SU-DHL-6 (cell line): ENCODE data around the gene CCL24.
"Not testable (repeated sequence)": the region's sequence is repeated elsewhere in the genome, so short reads cannot be mapped to it uniquely, and the experiment has no call there.

Experiments used
- H2AFZ ChIP-seq: fragments of 200-600 bp; sonication (generic); 2 replicates; pipeline ENCODE4 v1.6.1; 2014; ENCODE audit warnings: low read depth, mild to moderate bottlenecking, moderate library complexity, mixed read lengths, antibody characterized with exemption, low read length; ENCODE audit not compliant: severe bottlenecking
- H3F3A ChIP-seq: fragments of 200-600 bp; shearing (Covaris generic); 2 replicates; pipeline ENCODE4 v1.6.0; 2016; ENCODE audit warnings: antibody characterized with exemption, mild to moderate bottlenecking; ENCODE audit not compliant: insufficient read depth
- H3K27ac ChIP-seq: fragments of 200-600 bp; sonication (generic); 2 replicates; pipeline ENCODE4 v1.5.1; 2016; ENCODE audit warnings: low read depth, mild to moderate bottlenecking, low read length, moderate library complexity, mixed read lengths
- H3K27me3 ChIP-seq: fragments of 200-600 bp; sonication (generic), shearing (Covaris generic); 2 replicates; pipeline ENCODE4 v1.6.0; 2014; ENCODE audit warnings: mild to moderate bottlenecking, low read length
- H3K36me3 ChIP-seq: fragments of 200-600 bp; sonication (generic); 2 replicates; pipeline ENCODE4 v1.6.1; 2014; ENCODE audit warnings: mild to moderate bottlenecking, low read length, mixed read lengths
- H3K4me2 ChIP-seq: fragments of 300-600, 200-600 bp; shearing (Covaris generic), sonication (generic); 2 replicates; pipeline ENCODE4 v1.6.0; 2014; ENCODE audit warnings: low read length, low read depth, mild to moderate bottlenecking; ENCODE audit not compliant: poor library complexity, severe bottlenecking
- H3K4me3 ChIP-seq: fragments of 200-600 bp; sonication (generic); 2 replicates; pipeline ENCODE4 v1.5.1; 2014; ENCODE audit warnings: antibody characterized with exemption, low read length, mild to moderate bottlenecking, mixed read lengths; ENCODE audit not compliant: insufficient read depth, poor library complexity, severe bottlenecking
- H3K79me2 ChIP-seq: fragments of 200-600 bp; sonication (generic); 2 replicates; pipeline ENCODE4 v1.6.1; 2014; ENCODE audit warnings: mild to moderate bottlenecking, low read length, moderate library complexity; ENCODE audit not compliant: insufficient read depth
- H3K9ac ChIP-seq: fragments of 200-600 bp; sonication (generic); 2 replicates; pipeline ENCODE4 v1.7.0; 2014; ENCODE audit warnings: mild to moderate bottlenecking, low read length
- H3K9me2 ChIP-seq: fragments of 200-600 bp; sonication (generic); replicated peaks from 2 replicates; pipeline ENCODE4 v1.6.1; 2014; ENCODE audit warnings: low read length; ENCODE audit not compliant: insufficient read depth
- H3K9me3 ChIP-seq: fragments of 200-600 bp; sonication (generic); 2 replicates; pipeline ENCODE4 v1.6.1; 2014; ENCODE audit warnings: low read length, mixed read lengths; ENCODE audit not compliant: insufficient read depth
- H4K20me1 ChIP-seq: fragments of 200-600 bp; sonication (generic); 2 replicates; pipeline ENCODE4 v1.6.1; 2014; ENCODE audit warnings: low read depth, mild to moderate bottlenecking, antibody characterized with exemption, low read length, moderate library complexity, mixed read lengths
- CTCF ChIP-seq: fragments of 200-600 bp; sonication (generic); IDR thresholded peaks from one replicate; pipeline ENCODE4 v1.5.1; 2017; ENCODE audit warnings: antibody characterized with exemption, mild to moderate bottlenecking, low read length, moderate library complexity; ENCODE audit not compliant: insufficient read depth, poor library complexity, severe bottlenecking
- EZH2phosphoT487 ChIP-seq: fragments of 200-600 bp; sonication (generic), shearing (Covaris generic); conservative IDR thresholded peaks from 2 replicates; pipeline ENCODE4 v1.6.1; 2018; ENCODE audit warnings: mild to moderate bottlenecking, antibody characterized with exemption, low read length, moderate library complexity, mixed read lengths

Gene CCL24

GRCh38 chr7:75779516-75779915 lies 34.1 kb downstream of the CCL24 start:
- not testable (repeated sequence) for H3K27ac ChIP-seq, H2AFZ ChIP-seq, H3K9ac ChIP-seq

GRCh38 chr7:75779035-75779434 lies 34.6 kb downstream of the CCL24 start:
- H2AFZ ChIP-seq, H3K79me2 ChIP-seq, H4K20me1 ChIP-seq, H3K4me2 ChIP-seq, H3K27me3 ChIP-seq, H3K9me3 ChIP-seq, H3K4me3 ChIP-seq, H3K9ac ChIP-seq, H3K9me2 ChIP-seq, H3F3A ChIP-seq, H3K36me3 ChIP-seq, H3K27ac ChIP-seq: not testable (repeated sequence)

More at GRCh38 chr7:75779516-75779915, 34.1 kb downstream of the CCL24 start:
- not testable (repeated sequence) for H3K79me2 ChIP-seq, H3K9me3 ChIP-seq, H3K27me3 ChIP-seq, H3K4me3 ChIP-seq, H3K4me2 ChIP-seq, H3F3A ChIP-seq, H3K36me3 ChIP-seq, H3K9me2 ChIP-seq, H4K20me1 ChIP-seq

- peak overlapping the region; percentile 36 for H3K27ac ChIP-seq
- H3K9ac ChIP-seq: no peak overlapping the region
- H3K79me2 ChIP-seq: no peaks in the 10 kb centered on the region
- H4K20me1 ChIP-seq: no peaks in the 10 kb centered on the region
- no peaks in the 10 kb centered on the region for H3K9me3 ChIP-seq
- H3F3A ChIP-seq: peaks cover 6% of the 10 kb centered on the region; the same call in 1 of the 2 replicates
- H3K4me2 ChIP-seq: peak overlapping the region; percentile 32
- no peaks in the 10 kb centered on the region for H3K36me3 ChIP-seq
- H3K4me3 ChIP-seq: no peak overlapping the region
- no peaks in the 10 kb centered on the region for H3K27me3 ChIP-seq
- no peaks in the 10 kb centered on the region for H3K9me2 ChIP-seq
- H2AFZ ChIP-seq: no peak overlapping the region
- TF ChIP-seq EZH2phosphoT487: no peak
- TF ChIP-seq CTCF: no peak
Observed at GRCh38 chr7:75776295-75776971, 37.2 kb downstream of the CCL24 start.

- not testable (repeated sequence) for H2AFZ ChIP-seq, H3K4me3 ChIP-seq, H3F3A ChIP-seq, H4K20me1 ChIP-seq, H3K9me2 ChIP-seq, H3K4me2 ChIP-seq, H3K27ac ChIP-seq, H3K27me3 ChIP-seq, H3K36me3 ChIP-seq, H3K9me3 ChIP-seq, H3K79me2 ChIP-seq, H3K9ac ChIP-seq
Observed at GRCh38 chr7:75773958-75774357, 39.6 kb downstream of the CCL24 start.
